Testis (tissue), 3 donors: ENCODE results near the gene C1orf35. TPM values are rescaled to one million over a fixed set of nuclear protein-coding genes. Genes with fewer than 3 reads are reported as not detected.

ENCODE experiments used
- DNase-seq: peaks from one replicate; pipeline ENCODE4 v3.0.0-alpha.2; 2019
- H3K27ac ChIP-seq, 2 donors: fragments of 200-600 bp; sonication (generic); one replicate each; pipeline ENCODE4 v1.5.1; 2019
- H3K27me3 ChIP-seq: fragments of 200-600 bp; sonication (generic); one replicate; pipeline ENCODE4 v1.5.1; 2019
- H3K36me3 ChIP-seq: fragments of 200-600 bp; sonication (generic); one replicate; pipeline ENCODE4 v1.5.1; 2017; ENCODE audit warnings: low read depth; ENCODE audit errors: missing control alignments
- H3K4me1 ChIP-seq: fragments of 200-600 bp; sonication (generic); one replicate; pipeline ENCODE4 v1.5.1; 2019
- H3K4me3 ChIP-seq, 2 donors: fragments of 200-600 bp; sonication (generic); one replicate each; pipeline ENCODE4 v1.5.1; 2017 to 2019
- H3K9me3 ChIP-seq: fragments of 200-600 bp; sonication (generic); one replicate; pipeline ENCODE4 v1.5.1; 2017
- CTCF ChIP-seq, 3 experiments: fragments of 450-650 bp in 2 of 3; fragments of 200-600 bp in 1 of 3; sonication (generic) in 1 of 3; IDR thresholded peaks; one replicate each; pipeline ENCODE4 v1.5.1; 2016 to 2019; ENCODE audit warnings: antibody characterized with exemption in 3 of 3, mild to moderate bottlenecking in 2 of 3, moderate library complexity in 1 of 3
- POLR2A ChIP-seq: fragments of 450-650 bp; IDR thresholded peaks from one replicate; pipeline ENCODE4 v1.6.1; 2017; ENCODE audit warnings: antibody characterized with exemption, mild to moderate bottlenecking, moderate library complexity
- WGBS, 2 donors: methylation state at CpG; one replicate each; pipeline ENCODE4 v1.1.5; 2018; 5-methylcytosine and 5-hydroxymethylcytosine counted together
- intact Hi-C: fragments of 100-400 bp; cut with DNase I; formaldehyde crosslinking; loops from one replicate; pipeline ENCODE4 v1.15.1; 2023; ENCODE audit warnings: low total_unique reads
- polyA plus RNA-seq: library from polyadenylated mRNA; stranded (reverse); fragments of 350-450 nt; fragmentation: Illumina TruSeq; extraction: RNeasy Lipid Tissue Mini Kit (QIAGEN cat#74804); gene quantifications from one replicate; pipeline ENCODE4 v1.2.3, GENCODE V29; 2014; ENCODE audit warnings: low read depth, low replicate concordance; ENCODE audit not compliant: insufficient read depth
- total RNA-seq, 2 donors: library from RNA; depleted of rRNA; stranded (reverse); fragments of >200 nt; gene quantifications; one replicate each; pipeline ENCODE4 v1.2.3, GENCODE V29; 2016

C1orf35 gene
- total and polyA plus RNA-seq, 3 donors from 2014 or later: 11.3 to 25.0 (median 19.4) TPM

GRCh38 chr1:228064296-228064695, 38.8 kb downstream of the C1orf35 start:
- intact Hi-C loops: no loop called here
- no peak overlapping the region for H3K4me3 ChIP-seq
- H3K27me3 ChIP-seq: no peaks in the 10 kb centered on the region
- DNase-seq: no peak
- no peaks in the 10 kb centered on the region for H3K9me3 ChIP-seq
- peaks cover 2% of the 10 kb centered on the region for H3K4me1 ChIP-seq
- WGBS, 2 donors: 47 to 72% methylated on average over 5 to 8 of the region's 8 CpGs
- no peak overlapping the region for H3K27ac ChIP-seq
- no peak for TF ChIP-seq CTCF (IDR thresholded peaks at IDR 0.05)
- TF ChIP-seq POLR2A: no peak
- no peaks in the 10 kb centered on the region for H3K36me3 ChIP-seq

- no peaks in the 10 kb centered on the region for H3K9me3 ChIP-seq
- H3K27me3 ChIP-seq: no peaks in the 10 kb centered on the region
- H3K4me1 ChIP-seq: peaks cover 2% of the 10 kb centered on the region
- intact Hi-C loops: no loop called here
- H3K36me3 ChIP-seq: no peaks in the 10 kb centered on the region
- no peak overlapping the region for H3K4me3 ChIP-seq
- 93 to 100% methylated on average over 1 to 15 of the region's 15 CpGs for WGBS, 2 donors
- DNase-seq: no peak
- H3K27ac ChIP-seq: no peak overlapping the region
- TF ChIP-seq POLR2A (no peak), CTCF (IDR thresholded peaks at IDR 0.05) (no peak)
These were observed 39.6 kb downstream of the C1orf35 start for GRCh38 chr1:228063251-228064191.

DNA sequence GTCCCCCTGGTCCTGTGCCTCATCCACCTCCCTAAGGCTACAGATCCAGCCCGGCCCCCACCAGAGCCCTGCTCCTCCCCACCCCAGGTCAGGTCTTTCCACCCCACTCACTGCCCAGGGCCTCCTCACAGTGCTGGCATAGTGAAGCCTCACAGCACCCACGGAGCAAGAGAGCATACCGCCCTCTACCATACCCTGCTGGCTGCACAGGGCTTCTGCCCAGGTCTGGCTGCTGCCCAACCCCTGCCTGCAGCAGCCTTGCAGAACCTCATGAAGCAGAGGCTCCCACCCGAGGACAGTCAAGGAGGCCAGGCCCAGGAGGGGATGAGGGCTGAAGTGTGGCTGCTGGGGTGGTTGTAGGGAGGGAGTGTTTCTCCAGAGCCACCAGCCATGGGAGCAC, 40.3 kb downstream of the C1orf35 start:
- TF ChIP-seq POLR2A (no peak), CTCF (IDR thresholded peaks at IDR 0.05) (no peak)
- 59 to 84% methylated on average over 4 of the region's 4 CpGs for WGBS, 2 donors
- DNase-seq: no peak
- intact Hi-C loops: no loop called here
- Histone ChIP-seq H3K36me3 (no peaks in the 10 kb centered on the region), H3K4me1 (peaks cover 2% of the 10 kb centered on the region), H3K27ac (no peak overlapping the region), H3K4me3 (no peak overlapping the region), H3K27me3 (no peaks in the 10 kb centered on the region), H3K9me3 (no peaks in the 10 kb centered on the region)

DNA sequence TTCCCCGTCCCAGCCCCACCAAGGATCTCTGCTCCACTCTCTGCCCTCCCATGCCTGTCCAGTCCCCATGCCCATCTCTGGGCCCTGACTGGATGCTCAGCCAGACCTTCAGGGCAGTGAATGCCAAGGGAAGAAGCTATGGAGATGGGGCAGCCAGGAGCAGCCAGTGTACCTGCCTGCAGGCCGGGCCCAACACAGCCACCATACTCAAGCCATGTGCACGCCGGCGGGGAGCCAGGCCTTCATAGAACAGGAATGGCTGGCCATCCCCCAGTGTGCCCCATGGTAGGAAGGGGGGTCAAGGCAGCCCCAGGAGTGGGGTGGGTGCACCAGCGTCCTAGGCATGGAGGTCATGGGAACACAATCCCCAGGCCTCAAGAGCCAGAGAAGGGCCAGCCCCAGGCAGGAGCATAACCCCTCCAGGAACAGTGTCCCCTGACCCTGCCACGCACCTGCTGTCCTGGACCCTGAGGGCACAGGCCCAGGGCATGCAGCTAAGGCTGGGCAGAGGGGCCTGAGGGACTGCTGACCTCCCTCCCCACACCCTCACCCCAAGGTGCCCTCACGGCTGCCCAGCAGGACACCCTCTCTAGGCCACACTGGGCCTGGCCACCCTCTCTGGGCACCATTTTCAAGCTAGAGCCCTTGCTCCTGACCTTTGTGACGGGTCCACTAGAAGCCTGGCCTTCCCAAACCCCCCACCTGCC, 40.9 kb downstream of the C1orf35 start:
- WGBS, 2 donors: 92 to 94% methylated on average over 6 to 9 of the region's 9 CpGs

More for the DNA sequence above, 40.9 kb downstream of the C1orf35 start:
- TF ChIP-seq CTCF (IDR thresholded peaks at IDR 0.05) (no peak), POLR2A (no peak)
- peaks cover 2% of the 10 kb centered on the region for H3K4me1 ChIP-seq
- no peaks in the 10 kb centered on the region for H3K36me3 ChIP-seq
- no peak for DNase-seq
- H3K9me3 ChIP-seq: no peaks in the 10 kb centered on the region
- intact Hi-C loops: no loop called here
- H3K27ac ChIP-seq: no peak overlapping the region
- H3K27me3 ChIP-seq: no peaks in the 10 kb centered on the region
- H3K4me3 ChIP-seq: no peak overlapping the region
